Keratinocyte (primary cell): Measurements from ENCODE around the gene PYURF. TPM values are rescaled to one million over a fixed set of nuclear protein-coding genes. Genes with fewer than 3 reads are reported as not detected.

Experiments
- DNase-seq: peaks from one replicate; pipeline ENCODE4 v3.0.0-alpha.2; 2011; ENCODE audit warnings: low read depth, missing footprints, low spot score
- FAIRE-seq: peaks from 2 replicates; lab custom pipeline; 2011; peaks lifted over from hg19 to GRCh38; lab: Jason Lieb, UNC
- H2AFZ ChIP-seq: 2 replicates; pipeline ENCODE4 v1.6.0; 2012; ENCODE audit warnings: low read length, control low read depth, inconsistent platforms; ENCODE audit not compliant: control insufficient read depth
- H3K27ac ChIP-seq: 2 replicates; pipeline ENCODE4 v1.5.1; 2011; ENCODE audit warnings: low read length; ENCODE audit not compliant: control insufficient read depth, insufficient read depth
- H3K27me3 ChIP-seq: 3 replicates; pipeline ENCODE4 v1.6.0; 2011; ENCODE audit warnings: low read length; ENCODE audit not compliant: control insufficient read depth, insufficient read depth; ENCODE audit errors: extremely low read depth
- H3K36me3 ChIP-seq, 2 experiments: 2 replicates in 1 of 2; 3 replicates in 1 of 2; pipeline ENCODE4 v1.5.1; 2011; ENCODE audit warnings: low read length in 2 of 2, mild to moderate bottlenecking in 1 of 2; ENCODE audit not compliant: control insufficient read depth in 2 of 2, insufficient read depth in 2 of 2; ENCODE audit errors: extremely low read depth in 1 of 2
- H3K4me1 ChIP-seq: 3 replicates; pipeline ENCODE4 v1.5.1; 2011; ENCODE audit warnings: low read length; ENCODE audit not compliant: control insufficient read depth, insufficient read depth; ENCODE audit errors: extremely low read depth
- H3K4me2 ChIP-seq: 3 replicates; pipeline ENCODE4 v1.6.0; 2011; ENCODE audit warnings: low read depth, low read length; ENCODE audit not compliant: control insufficient read depth, insufficient read depth; ENCODE audit errors: extremely low read depth
- H3K4me3 ChIP-seq, 3 experiments: fragments of 200-600 bp in 1 of 3; sonication (generic) in 1 of 3; 2 replicates in 2 of 3; 3 replicates in 1 of 3; pipeline ENCODE4 v1.5.1; 2011 to 2016; ENCODE audit warnings: low read length in 3 of 3, mild to moderate bottlenecking in 3 of 3, control low read depth in 2 of 3, inconsistent platforms in 1 of 3, low read depth in 1 of 3, mixed read lengths in 1 of 3, mixed run types in 1 of 3, moderate library complexity in 1 of 3; ENCODE audit not compliant: control insufficient read depth in 2 of 3, insufficient read depth in 2 of 3; ENCODE audit errors: extremely low read depth in 1 of 3
- H3K79me2 ChIP-seq: 2 replicates; pipeline ENCODE4 v1.6.0; 2012; ENCODE audit warnings: low read length; ENCODE audit not compliant: control insufficient read depth, insufficient read depth
- H3K9ac ChIP-seq: 3 replicates; pipeline ENCODE4 v1.6.0; 2011; ENCODE audit warnings: low read length; ENCODE audit not compliant: control insufficient read depth, insufficient read depth; ENCODE audit errors: extremely low read depth
- H3K9me1 ChIP-seq: 3 replicates; pipeline ENCODE4 v1.6.0; 2011; ENCODE audit warnings: low read length; ENCODE audit not compliant: control insufficient read depth, insufficient read depth; ENCODE audit errors: extremely low read depth
- H3K9me3 ChIP-seq: 2 replicates; pipeline ENCODE4 v1.5.1; 2012; ENCODE audit warnings: low read depth, low read length; ENCODE audit not compliant: control insufficient read depth
- H4K20me1 ChIP-seq: 3 replicates; pipeline ENCODE4 v1.6.0; 2011; ENCODE audit warnings: low read length; ENCODE audit not compliant: control insufficient read depth, insufficient read depth; ENCODE audit errors: extremely low read depth
- CTCF ChIP-seq, 3 experiments: IDR thresholded peaks in 1 of 3; conservative IDR thresholded peaks in 1 of 3; optimal IDR thresholded peaks in 1 of 3; 2 replicates in 2 of 3; 3 replicates in 1 of 3; pipeline versions ENCODE3 to v1.5.1; 2011; ENCODE audit warnings: low read length in 3 of 3, mild to moderate bottlenecking in 3 of 3, moderate library complexity in 2 of 3, control low read depth in 1 of 3, inconsistent platforms in 1 of 3; ENCODE audit not compliant: insufficient read depth in 2 of 3; ENCODE audit errors: extremely low read depth in 1 of 3
- EZH2 ChIP-seq: IDR thresholded peaks from one replicate; pipeline ENCODE4 v1.6.1; 2012; ENCODE audit warnings: inconsistent platforms, mild to moderate bottlenecking, low read length, moderate library complexity
- dilution Hi-C: fragments of 300-500 bp; cut with MboI; formaldehyde crosslinking; loops from one replicate; pipeline ENCODE4 v1.7.0; 2020; ENCODE audit warnings: low sequenced_read_pairs; ENCODE audit not compliant: extremely low pct_ligation_motif_present
- polyA plus RNA-seq, 5 experiments: library from polyadenylated mRNA; depleted of rRNA in 3 of 5; stranded (reverse) in 3 of 5; stranded (forward) in 1 of 5; unstranded in 1 of 5; fragments of >200 nt; gene quantifications; 1 replicate in 1 of 5; 2 replicates in 3 of 5; 3 replicates in 1 of 5; pipeline versions ENCODE4 v1.2.1 to v1.2.3, GENCODE V29; 2011 to 2012; ENCODE audit warnings: missing spikeins in 2 of 5, low read depth in 1 of 5, low replicate concordance in 1 of 5

PYURF gene
- polyA plus RNA-seq, 1 donor (not counting 4 experiments of a cell fraction or from before 2014, with no cell fraction given), result 95.6 TPM

DNA sequence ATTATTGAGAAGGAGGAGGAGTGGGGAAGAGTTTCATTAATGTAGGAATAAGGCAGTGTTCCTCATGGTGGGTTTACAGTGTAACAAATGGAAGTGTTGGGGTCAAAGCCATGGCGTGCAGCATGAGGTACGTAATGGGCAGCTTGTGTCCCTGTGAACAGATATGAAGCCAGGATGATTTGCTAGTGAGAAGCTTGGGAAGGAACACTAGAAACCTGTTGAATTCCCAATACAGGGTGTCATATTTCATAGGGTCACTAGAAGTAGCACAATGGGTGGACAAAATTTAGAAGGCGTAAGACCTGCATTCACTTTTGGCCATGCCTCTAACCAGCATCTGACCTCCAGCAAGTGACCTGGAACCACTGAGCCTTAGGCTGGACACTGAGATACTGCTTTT is 6.8 kb downstream of the PYURF start:
- Histone ChIP-seq H3K36me3 (peaks cover 6 to 14% of the 10 kb centered on the region in 2 experiments), H3K4me3 (no peak overlapping the region), H2AFZ (no peak overlapping the region), H3K27ac (no peak overlapping the region), H3K4me2 (no peak overlapping the region), H4K20me1 (no peaks in the 10 kb centered on the region), H3K9me3 (no peaks in the 10 kb centered on the region), H3K9me1 (no peaks in the 10 kb centered on the region), H3K27me3 (no peaks in the 10 kb centered on the region), H3K9ac (no peak overlapping the region), H3K4me1 (peaks cover 4% of the 10 kb centered on the region), H3K79me2 (peaks cover 11% of the 10 kb centered on the region)
- TF ChIP-seq EZH2 (no peak), CTCF (optimal IDR thresholded peaks at IDR 0.05 in 1 of 3, IDR thresholded peaks at IDR 0.05 in 1 of 3, conservative IDR thresholded peaks at IDR 0.05 in 1 of 3; ENCODE audit: extremely low read depth in 1 of 3, insufficient read depth in 2 of 3, low read length in 3 of 3) (no peak)
- FAIRE-seq (no peak), DNase-seq (no peak)
- dilution Hi-C loops, result loop anchor here (25.0 kb wide), 1 partner anchor 279 kb away; no protein-coding TSS in a partner anchor

DNA sequence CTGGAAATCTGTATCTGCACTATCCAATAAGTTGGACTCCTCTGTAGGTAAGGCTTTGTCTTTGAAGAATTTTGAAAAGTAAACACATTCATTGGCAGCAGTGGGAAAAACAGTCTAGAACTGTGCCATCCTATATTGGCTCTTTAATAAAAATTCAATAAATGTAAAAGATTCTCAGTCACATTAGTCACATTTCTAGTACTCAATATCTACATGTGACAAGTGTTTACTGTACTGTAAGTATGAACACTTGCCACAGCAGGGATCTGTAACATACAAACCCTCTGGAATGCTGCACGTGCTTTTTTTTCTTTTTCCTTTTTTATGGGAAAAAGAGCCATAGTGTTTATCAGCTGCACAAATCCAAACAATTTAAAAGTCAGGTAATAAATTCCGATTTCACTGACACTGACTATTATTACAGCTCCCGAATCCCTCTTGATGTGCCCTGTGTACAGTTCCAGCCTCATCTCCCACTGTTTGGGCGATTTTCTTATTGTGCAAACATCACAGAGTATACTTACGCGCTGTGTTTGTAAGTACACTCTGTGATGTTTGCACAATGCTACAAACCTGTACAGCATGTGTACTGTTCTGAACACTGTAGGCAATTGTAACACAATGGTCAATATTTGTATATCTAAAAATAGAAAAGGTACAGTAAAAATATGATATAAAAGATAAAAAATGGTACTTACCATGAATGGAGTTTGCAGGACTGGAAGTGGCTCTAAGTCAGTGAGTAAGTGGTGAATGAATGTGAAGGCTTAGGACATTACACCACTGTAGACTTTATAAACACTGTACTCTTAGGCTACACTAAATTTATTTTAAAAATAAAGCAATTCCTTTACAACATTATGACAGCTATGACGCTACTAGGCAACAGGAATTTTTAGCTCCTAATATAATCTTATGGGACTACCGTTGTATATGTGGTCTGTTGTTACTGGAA is 8.7 kb downstream of the PYURF start:
- TF ChIP-seq EZH2 (no peak), CTCF (optimal IDR thresholded peaks at IDR 0.05 in 1 of 3, IDR thresholded peaks at IDR 0.05 in 1 of 3, conservative IDR thresholded peaks at IDR 0.05 in 1 of 3; ENCODE audit: extremely low read depth in 1 of 3, insufficient read depth in 2 of 3, low read length in 3 of 3) (no peak)
- Histone ChIP-seq H3K9me1 (no peaks in the 10 kb centered on the region), H3K4me2 (no peak overlapping the region), H4K20me1 (no peaks in the 10 kb centered on the region), H3K27me3 (no peaks in the 10 kb centered on the region), H3K36me3 (no peaks in the 10 kb centered on the region), H3K79me2 (no peaks in the 10 kb centered on the region), H3K4me3 (no peak overlapping the region), H3K9ac (no peak overlapping the region), H3K9me3 (no peaks in the 10 kb centered on the region), H3K27ac (no peak overlapping the region), H2AFZ (no peak overlapping the region), H3K4me1 (no peaks in the 10 kb centered on the region)
- DNase-seq, result no peak
- dilution Hi-C loops, result loop anchor here (25.0 kb wide), 1 partner anchor 278 kb away; no protein-coding TSS in a partner anchor
- FAIRE-seq, result no peak
